ENCODE measurements around the gene ARHGEF19.

Gene ARHGEF19

DNA sequence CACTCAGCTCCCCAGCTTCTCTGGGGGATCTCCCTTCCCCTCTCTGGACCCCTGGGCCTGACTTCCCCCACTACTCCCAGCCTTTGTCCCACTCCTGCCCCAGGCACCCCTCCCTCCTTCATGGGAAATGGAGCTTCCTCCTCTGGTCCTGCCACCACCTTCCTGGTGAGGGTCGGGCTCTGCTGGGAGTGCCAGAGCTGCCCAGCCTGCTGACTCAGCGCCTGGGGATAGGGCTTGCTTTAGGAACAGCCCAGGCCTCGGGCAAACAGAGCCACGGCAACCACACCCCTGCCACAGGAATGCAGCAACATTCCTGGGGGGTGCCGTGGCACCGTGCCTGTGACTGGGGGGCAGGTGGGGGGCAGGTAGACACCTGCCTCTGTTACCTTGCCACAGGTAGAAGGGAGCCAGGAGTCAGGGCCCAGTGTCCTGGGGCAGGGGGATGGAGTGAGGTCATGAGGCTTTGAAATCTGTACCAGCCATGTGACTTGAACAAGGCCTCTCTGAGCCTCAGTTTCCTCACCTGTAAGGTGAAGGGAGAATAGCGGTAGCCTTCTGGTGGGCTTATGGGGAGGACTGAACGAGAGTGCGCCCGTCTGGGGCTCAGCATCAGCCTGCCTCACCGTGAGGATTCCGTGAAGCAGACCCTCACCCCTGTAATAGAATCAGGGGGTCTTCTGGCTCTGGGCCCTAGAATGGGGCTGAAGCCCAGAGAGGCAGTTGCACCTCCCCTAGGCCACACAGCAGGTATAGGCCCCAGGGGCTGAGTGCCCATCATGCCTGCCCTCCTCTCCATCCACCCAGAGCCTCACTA lies 38.8 kb downstream of the ARHGEF19 start (continued):
- TF ChIP-seq, protein P1, sequence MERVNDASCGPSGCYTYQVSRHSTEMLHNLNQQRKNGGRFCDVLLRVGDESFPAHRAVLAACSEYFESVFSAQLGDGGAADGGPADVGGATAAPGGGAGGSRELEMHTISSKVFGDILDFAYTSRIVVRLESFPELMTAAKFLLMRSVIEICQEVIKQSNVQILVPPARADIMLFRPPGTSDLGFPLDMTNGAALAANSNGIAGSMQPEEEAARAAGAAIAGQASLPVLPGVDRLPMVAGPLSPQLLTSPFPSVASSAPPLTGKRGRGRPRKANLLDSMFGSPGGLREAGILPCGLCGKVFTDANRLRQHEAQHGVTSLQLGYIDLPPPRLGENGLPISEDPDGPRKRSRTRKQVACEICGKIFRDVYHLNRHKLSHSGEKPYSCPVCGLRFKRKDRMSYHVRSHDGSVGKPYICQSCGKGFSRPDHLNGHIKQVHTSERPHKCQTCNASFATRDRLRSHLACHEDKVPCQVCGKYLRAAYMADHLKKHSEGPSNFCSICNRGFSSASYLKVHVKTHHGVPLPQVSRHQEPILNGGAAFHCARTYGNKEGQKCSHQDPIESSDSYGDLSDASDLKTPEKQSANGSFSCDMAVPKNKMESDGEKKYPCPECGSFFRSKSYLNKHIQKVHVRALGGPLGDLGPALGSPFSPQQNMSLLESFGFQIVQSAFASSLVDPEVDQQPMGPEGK (tag by site-specific recombination; IDR thresholded peaks at IDR 0.05) = peak; percentile 57; the same call in 1 of the 2 replicates
- TF ChIP-seq ZBTB8A (tag by site-specific recombination; IDR thresholded peaks at IDR 0.05) (0 out of 2 replicates have a peak, but pooled peaks have one; percentile 18), ZFP37 (tag by site-specific recombination; IDR thresholded peaks at IDR 0.05) (no peak)

DNA sequence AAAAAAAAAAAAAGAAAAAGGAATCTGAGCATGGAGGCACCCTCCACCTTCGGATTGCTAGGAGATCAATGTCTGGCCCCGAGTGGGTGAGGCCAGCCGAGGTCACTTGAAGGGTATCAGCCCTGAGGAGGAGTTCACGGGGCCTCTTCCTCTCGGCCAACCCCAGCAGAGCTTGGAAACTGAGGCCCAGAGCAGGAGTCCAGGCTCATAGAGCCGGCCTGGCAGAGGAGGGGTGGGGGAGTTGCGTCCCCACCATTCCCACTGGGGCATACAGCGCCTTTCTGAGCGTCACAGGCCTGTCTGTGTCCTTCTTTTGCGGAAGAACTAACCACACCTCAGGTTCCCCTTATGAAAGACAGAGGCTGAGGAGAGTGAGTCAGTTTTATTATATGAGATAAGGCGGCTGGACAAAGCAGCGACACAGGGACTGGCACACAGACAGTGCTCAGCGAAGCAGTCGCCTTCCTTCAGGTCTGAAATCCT lies 39.4 kb downstream of the ARHGEF19 start:
- TF ChIP-seq EGR2 (tag by site-specific recombination; IDR thresholded peaks at IDR 0.05; ENCODE audit: low read depth) (peak; percentile 55; the same call in 1 of the 2 replicates), ZNF623 (tag by site-specific recombination; IDR thresholded peaks at IDR 0.05) (no peak), ZFHX2 (tag by site-specific recombination; conservative IDR thresholded peaks at IDR 0.05) (peak; percentile 26; the same call in 1 of the 2 replicates)
- ChIA-PET CTCF (interaction anchor here (0.7 to 1.6 kb wide), 3 partner anchors 14 to 94 kb away, joined by 4 to 5 read pairs (median 5); no protein-coding TSS in a partner anchor), POLR2A (interaction anchor here (0.7 to 4.1 kb wide), 6 partner anchors 9 to 726 kb away, joined by 3 to 18 read pairs (median 6); partner anchors contain the start of gene EPHA2)
- Histone ChIP-seq H3K36me3 (ENCODE audit: control insufficient read depth in 2 of 2, insufficient read depth in 1 of 2, low read length in 2 of 2) (no peaks in the 10 kb centered on the region), H3K4me3 (ENCODE audit: low read depth, low read length) (no peak overlapping the region), H3K27ac (ENCODE audit: extremely low read depth, low read depth, low read length) (no peak overlapping the region), H3K9me3 (ENCODE audit: control insufficient read depth, insufficient read depth, low read depth, low read length) (no peaks in the 10 kb centered on the region), H3K4me1 (ENCODE audit: control insufficient read depth, insufficient read depth, low read length) (peaks cover 10% of the 10 kb centered on the region)

DNA sequence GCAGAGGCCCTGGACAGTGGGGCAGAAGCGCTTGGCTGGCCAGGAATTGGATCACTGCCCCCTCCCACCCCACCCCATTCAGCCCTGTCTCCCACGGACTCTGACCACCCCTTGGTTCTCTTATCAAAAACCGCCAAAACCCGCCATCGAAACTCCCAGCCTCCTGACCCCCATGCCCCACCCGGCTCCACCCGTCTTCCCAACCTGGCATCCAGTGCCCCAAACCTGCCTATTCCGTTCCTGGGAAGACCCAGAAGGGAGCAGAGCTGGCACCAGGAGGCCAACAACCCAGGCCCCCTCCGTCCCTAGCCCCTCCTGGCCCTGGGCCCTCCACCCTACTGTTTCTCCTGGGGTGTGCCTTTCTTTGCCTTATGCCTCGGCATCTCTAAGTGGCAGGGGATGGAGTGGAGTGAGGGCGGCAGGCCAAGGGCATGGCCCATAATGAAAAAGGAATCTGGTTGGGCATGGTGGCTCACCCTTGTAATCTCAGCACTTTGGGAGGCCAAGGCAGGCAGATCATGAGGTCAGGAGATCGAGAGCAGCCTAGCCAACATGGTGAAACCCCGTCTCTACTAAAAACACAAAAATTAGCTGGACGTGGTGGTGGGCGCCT lies 40.1 kb downstream of the ARHGEF19 start:
- H3K27ac ChIP-seq (ENCODE audit: extremely low read depth, low read depth, low read length) = no peak overlapping the region
- POLR2A ChIA-PET = interaction anchor here (1.1 to 1.5 kb wide), 2 partner anchors 16 to 27 kb away, joined by 5 to 6 read pairs; partner anchors contain the start of gene EPHA2
- H3K4me1 ChIP-seq (ENCODE audit: control insufficient read depth, insufficient read depth, low read length) = peaks cover 10% of the 10 kb centered on the region
- H3K4me3 ChIP-seq (ENCODE audit: low read depth, low read length) = no peak overlapping the region
- CTCF ChIA-PET = interaction anchor here (0.6 to 1.6 kb wide), 3 partner anchors 18 to 171 kb away, joined by 3 to 5 read pairs (median 5); no protein-coding TSS in a partner anchor
- TF ChIP-seq ZIC2 (tag by site-specific recombination; IDR thresholded peaks at IDR 0.05) = 0 out of 2 replicates have a peak, but pooled peaks have one; percentile 16
- no peak for TF ChIP-seq YY1 (tag by site-specific recombination; IDR thresholded peaks at IDR 0.05)
- 0 out of 2 replicates have a peak, but pooled peaks have one; percentile 9 for TF ChIP-seq GLIS2 (tag by site-specific recombination; IDR thresholded peaks at IDR 0.05)
- H3K9me3 ChIP-seq (ENCODE audit: control insufficient read depth, insufficient read depth, low read depth, low read length) = no peaks in the 10 kb centered on the region
- no peaks in the 10 kb centered on the region for H3K36me3 ChIP-seq (ENCODE audit: control insufficient read depth in 2 of 2, insufficient read depth in 1 of 2, low read length in 2 of 2)

DNA sequence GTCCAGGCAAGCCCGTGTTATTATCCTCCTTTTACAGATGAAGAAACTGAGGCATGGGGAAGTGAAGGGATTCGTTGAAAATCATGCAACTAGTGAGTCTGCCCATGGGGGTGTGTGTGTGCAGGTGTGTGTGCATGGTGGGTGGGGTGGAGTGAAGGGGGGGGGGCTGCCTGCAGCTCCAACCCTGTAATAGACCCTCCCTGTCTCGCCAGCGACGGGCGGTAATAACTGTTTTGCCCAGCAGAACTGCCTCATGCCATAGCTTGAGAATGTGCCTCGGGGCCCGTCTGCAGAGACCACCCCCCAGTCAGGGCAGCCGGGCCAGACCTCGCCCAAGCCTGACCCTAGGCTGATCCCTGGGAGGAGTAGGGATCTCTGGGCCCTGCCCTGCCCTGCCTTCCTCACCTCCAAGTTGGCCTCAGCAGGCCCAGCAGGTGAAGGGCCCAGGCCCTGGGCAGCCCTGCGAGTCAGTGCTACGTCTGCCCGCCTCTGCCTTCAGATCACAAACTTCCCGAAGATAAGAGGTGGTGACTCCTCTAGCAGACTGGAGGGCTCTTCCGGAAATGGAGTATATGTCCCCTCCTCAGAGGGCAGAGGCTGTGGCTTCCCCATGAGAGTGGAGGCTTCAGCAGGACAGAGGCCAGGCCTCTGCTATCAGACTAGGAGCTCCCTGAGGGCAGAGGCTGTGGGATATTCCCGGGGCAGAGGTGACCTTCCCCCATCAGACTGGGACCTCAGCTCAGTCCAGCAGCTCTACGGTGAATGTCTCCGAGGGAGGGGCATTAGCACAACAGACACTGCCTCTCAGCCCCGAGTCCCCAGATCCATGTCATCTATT lies 40.9 kb downstream of the ARHGEF19 start:
- Histone ChIP-seq H3K27ac (ENCODE audit: extremely low read depth, low read depth, low read length) (no peak overlapping the region), H3K9me3 (ENCODE audit: control insufficient read depth, insufficient read depth, low read depth, low read length) (no peaks in the 10 kb centered on the region), H3K4me3 (ENCODE audit: low read depth, low read length) (no peak overlapping the region), H3K4me1 (ENCODE audit: control insufficient read depth, insufficient read depth, low read length) (peaks cover 10% of the 10 kb centered on the region), H3K36me3 (ENCODE audit: control insufficient read depth in 2 of 2, insufficient read depth in 1 of 2, low read length in 2 of 2) (no peaks in the 10 kb centered on the region)
- ChIA-PET CTCF (interaction anchor here (0.6 kb wide), 2 partner anchors 10 to 171 kb away, joined by 3 read pairs; no protein-coding TSS in a partner anchor), POLR2A (interaction anchor here (1.1 kb wide), 1 partner anchor 15 kb away, joined by 5 read pairs; the partner anchor contains the start of gene EPHA2)
- TF ChIP-seq, protein P2, sequence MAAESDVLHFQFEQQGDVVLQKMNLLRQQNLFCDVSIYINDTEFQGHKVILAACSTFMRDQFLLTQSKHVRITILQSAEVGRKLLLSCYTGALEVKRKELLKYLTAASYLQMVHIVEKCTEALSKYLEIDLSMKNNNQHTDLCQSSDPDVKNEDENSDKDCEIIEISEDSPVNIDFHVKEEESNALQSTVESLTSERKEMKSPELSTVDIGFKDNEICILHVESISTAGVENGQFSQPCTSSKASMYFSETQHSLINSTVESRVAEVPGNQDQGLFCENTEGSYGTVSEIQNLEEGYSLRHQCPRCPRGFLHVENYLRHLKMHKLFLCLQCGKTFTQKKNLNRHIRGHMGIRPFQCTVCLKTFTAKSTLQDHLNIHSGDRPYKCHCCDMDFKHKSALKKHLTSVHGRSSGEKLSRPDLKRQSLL (tag by site-specific recombination; IDR thresholded peaks at IDR 0.05) = no peak
- TF ChIP-seq ZNF10 (tag by site-specific recombination; IDR thresholded peaks at IDR 0.05) = peak; percentile 69; the same call in 1 of the 2 replicates

All from HEK293 (cell line).